ENCODE results near the gene FANCI.

- TF ChIP-seq CTCF (IDR thresholded peaks at IDR 0.05): no peak
- no peak for TF ChIP-seq POLR2A (IDR thresholded peaks at IDR 0.05)
Measured at GRCh38 chr15:89291934-89292438, 48.2 kb downstream of the FANCI start.
